ENCODE measurements around the gene MRPL54.
"Not testable (repeated sequence)": the region's sequence is repeated elsewhere in the genome, so short reads cannot be mapped to it uniquely, and the experiment has no call there.

Gene MRPL54

DNA sequence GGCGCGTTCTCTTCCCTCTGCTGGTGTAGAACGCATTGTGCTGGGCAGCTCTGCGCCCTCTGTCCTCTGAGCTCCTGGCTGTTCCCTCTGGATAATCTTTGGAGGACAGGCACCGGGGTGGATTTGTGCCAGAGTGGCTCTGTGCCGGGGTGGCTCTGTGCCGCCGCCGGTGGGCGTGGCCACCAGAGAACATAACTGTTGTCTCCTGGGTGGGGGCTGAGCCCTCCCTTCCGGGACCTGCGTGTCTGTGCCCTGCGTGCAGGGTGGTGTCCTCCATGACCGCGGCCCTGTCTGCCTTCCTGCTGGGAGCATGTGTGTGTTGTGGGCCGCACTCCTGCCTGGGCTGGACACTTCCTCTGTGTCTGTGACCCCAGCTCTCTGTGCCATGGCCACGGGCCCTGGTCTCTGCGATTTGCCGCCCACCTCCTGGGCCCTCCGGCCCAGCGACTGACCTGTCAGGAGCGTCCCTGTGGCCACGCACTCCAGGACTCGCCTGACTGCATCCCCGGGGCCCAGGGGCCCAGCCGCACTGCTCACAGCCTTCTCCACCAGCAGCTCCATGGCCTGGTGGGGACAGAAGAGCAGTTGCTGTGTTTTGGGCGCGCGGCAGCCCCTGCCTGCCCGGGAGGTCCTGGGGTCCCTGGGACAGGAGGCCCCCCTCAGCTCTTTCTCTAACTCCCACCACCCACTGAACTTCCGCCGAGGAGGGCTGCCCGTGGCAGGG, 46.1 kb downstream of the MRPL54 start:
- no peak for DNase-seq

DNA sequence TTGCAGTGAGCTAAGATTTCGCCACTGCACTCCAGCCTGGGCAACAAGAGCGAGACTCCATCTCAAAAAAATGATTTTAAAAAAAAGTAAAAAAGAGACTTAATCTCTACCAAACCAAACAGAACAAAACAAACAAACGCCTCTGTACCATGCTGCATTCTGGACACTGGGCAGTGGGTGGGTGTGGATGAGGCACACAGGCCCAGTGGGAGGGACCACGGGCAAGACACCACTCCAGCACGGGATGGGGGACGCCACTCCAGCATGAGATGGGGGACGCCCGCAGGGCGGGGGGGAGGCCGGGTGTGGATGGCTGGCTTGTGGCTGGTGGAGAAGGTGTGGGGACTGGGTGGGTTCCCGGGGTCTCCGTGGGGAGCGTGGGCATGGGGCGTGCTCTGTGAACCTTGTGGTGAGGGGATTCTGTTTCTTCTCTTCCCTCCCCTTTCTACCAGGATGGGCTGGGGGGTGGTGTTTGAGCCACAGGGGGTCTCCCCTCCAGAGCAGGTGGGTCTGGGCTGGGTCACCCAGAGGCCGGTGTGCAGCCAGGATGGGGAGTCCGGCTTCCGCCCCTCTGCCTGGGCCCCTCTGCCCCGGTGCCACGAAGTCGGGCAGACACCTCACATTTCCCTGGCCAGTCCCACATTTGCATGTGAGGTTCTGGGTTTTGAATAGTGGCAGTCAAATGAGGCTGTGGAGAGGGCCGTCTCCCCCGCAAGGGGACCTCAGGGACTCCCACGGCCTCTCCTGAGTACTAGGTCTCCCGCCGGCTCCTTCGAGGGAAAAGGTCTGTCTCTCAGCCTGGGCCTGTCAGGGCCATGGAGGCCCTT, 47.6 kb downstream of the MRPL54 start:
- peak in 1 of 51 donors; percentile 18 for DNase-seq

DNA sequence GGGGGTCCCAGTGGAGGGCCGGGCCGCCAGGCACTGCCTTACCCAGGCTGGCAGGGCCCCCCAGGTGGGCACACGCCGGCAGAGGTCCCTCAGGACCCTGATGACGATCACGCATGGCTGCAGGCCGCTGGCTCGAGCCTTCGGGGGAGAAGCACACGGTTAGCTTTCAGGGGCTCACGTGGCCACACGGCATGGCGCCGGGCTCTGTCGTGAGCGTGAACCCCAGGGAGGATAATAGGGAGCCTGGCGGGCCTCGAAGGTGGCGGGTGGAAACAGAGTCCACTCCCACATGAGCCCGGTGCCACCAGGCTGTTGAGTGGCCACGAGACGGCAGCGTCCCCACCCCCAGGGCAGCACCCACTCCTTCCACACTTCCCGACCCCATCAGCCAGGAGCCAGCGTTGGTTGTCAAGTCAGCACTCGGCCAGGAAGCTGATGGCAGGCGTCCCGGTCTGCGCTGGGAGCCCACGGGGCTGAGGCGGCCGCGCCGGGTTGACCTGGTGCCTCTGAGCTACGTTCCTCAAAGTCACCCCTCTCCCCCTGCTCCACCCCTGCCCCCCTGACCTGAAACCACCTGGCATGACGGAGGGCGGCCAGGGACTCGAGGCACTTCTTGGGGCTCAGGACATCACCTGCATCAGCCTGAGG, 48.4 kb downstream of the MRPL54 start:
- DNase-seq, result no peak

DNA sequence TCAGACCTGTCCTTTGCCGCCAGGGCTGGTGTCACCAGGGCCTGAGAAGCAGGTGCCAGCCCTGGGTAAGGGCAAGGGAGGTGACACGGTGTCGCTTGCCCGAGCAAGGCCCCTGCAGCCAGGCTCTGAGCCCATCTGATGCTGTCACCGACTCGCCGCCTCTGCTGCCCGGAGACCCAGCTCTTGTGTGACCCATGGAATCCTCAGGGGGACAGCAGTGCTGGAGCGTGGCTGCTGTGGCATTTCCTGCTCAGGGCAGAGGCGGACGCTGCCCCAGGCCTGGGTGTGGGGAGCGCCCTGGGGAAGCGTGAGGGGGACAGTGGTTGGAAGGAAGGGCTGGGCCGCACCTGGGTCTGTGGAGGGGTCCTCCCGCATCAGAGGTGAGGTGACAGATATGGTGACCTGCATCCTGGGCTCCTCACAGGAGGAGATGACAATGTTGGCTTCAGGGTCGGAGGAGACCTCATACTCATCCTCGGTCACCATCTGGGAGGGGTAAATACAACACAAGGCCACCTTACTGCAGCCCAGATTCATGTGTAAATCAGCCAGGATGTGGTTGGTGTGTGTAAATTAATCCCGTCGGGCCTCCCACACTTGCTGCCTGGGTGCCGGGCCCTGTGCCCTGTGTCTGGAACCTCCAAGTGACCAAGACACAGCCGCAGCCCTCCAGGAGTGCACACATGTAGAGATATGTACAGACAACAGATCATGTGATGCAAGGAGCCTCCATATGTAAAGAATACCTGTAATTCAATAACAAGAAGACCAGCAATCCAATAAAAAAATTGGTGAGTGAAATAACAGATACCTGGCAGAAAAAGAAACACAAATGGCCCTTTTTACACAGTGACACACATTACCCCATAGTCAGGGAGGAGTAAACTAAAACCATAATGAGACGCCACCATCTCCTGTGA, 51.3 kb downstream of the MRPL54 start:
- DNase-seq, result no peak

DNA sequence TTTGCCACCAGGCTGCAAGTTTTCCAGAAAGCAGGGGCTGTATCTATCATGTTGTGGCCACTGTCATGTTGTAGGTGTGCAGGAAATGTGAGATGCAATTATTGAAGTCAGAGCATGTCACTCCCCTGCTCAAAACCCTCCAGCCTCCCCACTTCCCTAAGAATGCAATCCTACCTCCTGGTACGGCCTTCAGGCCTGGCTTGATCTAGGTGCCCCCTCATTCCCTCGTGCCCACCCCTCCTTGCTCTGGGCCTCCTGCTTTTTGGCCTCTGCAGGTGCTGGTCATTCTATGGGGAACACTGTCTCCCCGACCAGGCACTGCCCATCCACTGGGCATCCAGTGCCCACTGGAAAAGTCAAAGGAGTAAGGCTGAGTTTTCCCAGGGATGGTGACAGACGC, 52.2 kb downstream of the MRPL54 start:
- no peak for DNase-seq

DNA sequence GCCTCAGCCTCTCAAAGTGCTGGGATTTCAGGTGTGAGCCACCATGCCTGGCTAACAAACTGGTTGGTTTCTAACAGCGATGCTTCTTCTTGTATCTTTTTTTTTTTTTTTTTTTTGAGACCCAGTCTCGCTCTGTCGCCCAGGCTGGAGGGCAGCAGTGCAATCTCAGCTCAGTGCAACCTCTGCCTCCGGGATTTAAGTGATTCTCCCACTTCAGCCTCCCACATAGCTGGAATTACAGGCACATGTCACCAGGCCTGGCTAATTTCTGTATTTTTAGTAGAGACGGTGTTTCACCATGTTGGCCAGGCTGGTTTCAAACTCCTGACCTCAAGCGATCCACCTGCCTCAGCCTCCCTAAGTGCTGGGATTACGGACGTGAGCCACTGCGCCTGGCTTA, 53.7 kb downstream of the MRPL54 start:
- not testable (repeated sequence) for DNase-seq

DNA sequence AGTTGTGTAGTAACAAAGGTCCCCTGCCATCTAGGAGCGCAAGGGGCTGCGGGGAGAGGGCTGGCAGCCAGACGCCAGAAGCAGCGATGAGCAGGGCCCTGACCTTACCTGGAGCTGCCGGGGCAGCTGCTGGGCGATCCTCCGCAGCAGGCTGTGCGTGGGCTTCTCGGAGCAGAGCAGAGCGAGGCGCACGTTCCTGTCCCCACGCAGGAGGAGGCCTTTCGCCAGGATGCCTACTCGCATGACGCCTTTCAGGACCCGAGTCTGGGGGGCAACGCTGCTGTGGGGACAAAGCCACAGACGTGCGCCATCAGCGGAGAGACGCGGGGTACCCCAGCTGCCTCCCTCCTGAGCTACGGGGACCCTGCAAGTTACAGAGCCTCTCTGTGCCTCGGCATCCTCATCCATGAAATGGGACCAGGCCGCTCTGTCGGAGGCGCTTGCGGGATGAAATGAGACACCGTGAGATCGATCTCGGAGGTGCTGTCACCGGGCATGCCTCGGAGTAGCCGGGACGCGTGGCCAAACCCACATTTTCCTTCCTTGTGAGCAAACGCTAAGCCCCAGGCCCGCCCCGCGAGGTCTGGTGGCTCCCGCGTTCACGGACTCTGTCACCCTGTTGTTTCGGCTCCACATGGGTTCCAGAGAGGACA, 54.2 kb downstream of the MRPL54 start:
- DNase-seq, result no peak

Data from hypothalamus (tissue), 51 donors.